ENCODE results near the gene SF1.

The SF1 gene

DNA sequence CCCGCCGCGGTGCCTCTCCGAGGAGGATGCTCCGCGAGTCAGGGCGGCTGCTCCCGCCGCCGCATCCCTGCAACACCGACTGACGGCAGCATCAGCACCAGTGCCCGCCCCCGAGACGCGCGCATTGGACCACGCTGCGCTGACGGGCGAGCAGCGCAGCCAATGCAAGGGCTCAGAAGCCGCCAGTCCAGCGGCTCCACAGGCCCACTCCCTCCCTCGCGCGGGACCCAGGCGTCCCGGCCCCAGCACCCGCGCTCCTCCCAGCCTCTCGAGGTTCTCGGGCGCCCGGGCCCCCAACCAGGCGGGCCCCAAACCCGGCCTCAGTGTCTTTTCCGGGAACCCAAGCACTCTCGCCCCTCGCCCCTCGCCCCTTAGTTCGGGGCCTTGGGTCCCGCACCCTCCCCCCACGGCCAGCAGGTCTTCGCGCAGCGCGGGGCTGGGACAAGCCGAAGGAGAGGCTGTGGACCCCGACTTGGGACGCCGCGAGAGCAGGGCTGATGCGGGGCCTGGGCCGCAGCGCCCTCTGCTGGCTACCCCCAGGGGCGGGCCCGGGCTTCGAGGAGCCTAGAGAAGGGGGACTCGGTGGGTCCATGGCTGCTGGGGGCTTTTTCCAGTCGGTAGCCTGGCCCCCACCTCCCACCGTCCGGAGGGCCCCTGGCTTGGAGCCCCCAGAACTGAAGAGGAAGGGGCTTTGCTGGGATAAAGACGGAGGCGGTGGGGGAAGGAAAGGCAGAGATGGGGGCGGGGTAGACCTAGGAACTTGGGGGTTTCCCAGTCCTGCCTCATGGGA, 55.0 kb downstream of the SF1 start, which contains the start of gene NRXN2:
Gene NRXN2, minus strand, starts transcription at position 81 of the 790 bp plus-strand sequence. CDS start 9,498 bp downstream, outside the sequence.
- DNase-seq: peak; percentile 79 to 90

DNA sequence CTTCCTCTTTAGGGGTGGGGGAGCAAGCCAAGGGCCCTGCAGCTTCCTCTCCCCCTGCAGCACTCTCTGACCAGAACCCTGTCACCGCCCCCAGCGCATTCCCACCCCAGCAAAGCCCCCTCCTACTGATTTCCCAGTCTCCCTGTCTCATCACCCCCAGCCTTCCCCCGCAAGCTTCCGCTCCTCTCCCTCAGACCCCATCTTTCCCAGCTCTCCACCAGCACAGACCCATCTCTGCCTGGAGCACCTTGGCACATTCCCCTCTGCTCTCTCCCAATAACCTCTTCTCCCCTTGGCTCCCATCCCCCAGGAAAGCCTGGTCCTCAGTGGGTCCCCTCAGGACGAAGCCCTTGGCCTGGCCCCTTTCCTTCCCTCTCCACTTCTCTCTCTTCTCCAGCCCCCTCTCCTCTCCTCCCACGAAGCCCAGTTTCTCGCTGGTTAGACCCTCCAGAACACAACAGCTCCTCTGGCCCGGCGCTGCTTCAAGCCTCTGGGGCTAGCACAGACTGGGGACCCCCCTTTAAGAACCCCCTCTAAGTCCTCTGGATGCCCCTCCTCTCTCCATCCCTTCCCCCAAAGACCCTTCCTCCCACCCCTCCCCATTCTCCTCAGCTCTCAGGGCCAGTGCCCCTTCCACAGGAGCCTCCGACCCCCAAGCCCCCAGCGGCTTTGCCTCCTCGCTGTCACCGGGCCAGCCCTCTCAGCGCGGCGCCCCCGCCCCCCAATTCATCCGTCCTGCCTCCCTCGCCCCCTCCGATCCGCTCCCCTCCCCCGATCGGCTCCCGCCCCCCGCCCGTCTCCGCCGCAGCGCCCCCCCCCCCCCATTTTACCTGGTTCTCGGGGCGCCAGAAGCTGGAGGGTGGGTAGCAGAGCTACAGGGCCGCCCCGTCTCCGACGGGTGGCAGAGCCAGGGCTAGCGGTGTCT, 55.9 kb downstream of the SF1 start:
- no peak for DNase-seq

DNA sequence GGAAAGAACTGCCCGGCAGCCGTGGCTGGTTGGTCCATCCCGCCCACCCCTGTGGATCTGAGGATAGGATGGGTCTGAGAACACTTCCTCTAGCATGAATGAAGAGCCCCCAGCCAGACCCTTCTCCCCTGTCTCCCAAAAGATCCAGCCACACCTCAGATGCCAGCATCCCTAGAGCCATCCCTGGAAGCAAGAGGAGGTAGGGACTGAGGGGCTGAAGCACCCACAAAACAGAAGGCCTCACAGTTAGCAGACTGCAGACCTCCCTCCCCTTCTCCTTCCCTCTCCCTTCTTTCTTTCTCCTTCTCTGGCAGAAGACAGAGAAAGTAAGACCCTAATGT, 57.0 kb downstream of the SF1 start:
- no peak for DNase-seq

GRCh38 chr11:64720640-64721358, 57.5 kb downstream of the SF1 start:
- peak in 1 of 2 experiments; percentile 14 for DNase-seq

DNA sequence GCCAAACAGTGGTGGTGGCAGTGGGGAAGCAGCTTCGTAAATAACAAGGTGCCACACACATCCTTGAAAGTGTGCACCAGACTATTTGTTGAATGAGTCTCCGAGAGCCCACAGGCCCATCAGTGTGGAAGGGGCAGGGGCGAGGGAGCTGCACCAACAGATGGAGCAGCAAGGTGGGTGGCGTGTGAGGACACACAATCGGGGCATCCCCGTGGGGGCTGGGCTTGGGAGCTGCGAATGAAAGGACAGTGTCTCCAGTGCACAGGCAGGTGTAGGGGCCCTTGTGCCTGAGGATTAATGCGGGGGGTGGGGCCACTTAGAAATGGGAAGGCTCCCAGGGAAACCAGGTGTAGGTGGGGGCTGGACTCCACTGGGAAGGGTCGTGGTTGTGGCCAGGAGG, 58.2 kb downstream of the SF1 start:
- no peak for DNase-seq

DNA sequence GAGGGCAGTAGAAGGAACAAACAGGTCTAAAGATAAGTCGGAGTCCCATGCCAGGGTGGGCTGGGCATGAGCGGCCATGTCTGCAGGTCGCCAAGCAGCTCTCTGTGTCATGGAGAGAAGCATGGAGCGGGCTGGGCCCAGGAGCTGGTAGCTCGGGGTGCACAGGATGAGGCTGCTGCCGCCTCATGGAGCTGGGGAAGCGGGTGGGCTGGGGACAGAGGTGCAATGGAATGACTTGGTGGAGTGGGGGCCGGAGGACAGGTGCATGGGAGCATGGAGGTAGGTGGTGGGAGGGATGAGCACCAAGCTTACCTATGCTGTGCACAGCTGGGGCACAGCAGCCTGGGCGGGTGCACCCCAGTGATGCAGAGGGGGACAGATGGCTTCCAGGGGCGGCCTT, 58.9 kb downstream of the SF1 start:
- no peak for DNase-seq

- DNase-seq: no peak
These were observed 59.6 kb downstream of the SF1 start for GRCh38 chr11:64718780-64719124.

GRCh38 chr11:64718084-64718779, 60.1 kb downstream of the SF1 start:
- DNase-seq: no peak

DNA sequence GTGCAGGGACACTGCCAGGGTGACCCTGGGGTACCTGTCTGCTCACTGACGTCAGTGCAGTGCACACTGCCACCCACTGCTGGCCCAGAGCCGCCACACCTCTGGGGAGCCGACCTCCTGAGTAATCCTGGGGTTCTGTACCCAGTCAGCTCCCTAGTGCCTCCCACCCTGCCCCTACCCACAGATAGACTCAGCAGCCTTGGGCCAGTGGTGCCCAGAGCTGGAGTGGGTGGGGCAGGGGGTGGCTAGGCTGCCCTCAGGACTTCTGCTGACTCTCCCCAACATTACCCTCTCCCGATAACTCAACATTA, 61.1 kb downstream of the SF1 start:
- DNase-seq: no peak

GRCh38 chr11:64716473-64717267, 61.7 kb downstream of the SF1 start:
- DNase-seq: no peak

DNA sequence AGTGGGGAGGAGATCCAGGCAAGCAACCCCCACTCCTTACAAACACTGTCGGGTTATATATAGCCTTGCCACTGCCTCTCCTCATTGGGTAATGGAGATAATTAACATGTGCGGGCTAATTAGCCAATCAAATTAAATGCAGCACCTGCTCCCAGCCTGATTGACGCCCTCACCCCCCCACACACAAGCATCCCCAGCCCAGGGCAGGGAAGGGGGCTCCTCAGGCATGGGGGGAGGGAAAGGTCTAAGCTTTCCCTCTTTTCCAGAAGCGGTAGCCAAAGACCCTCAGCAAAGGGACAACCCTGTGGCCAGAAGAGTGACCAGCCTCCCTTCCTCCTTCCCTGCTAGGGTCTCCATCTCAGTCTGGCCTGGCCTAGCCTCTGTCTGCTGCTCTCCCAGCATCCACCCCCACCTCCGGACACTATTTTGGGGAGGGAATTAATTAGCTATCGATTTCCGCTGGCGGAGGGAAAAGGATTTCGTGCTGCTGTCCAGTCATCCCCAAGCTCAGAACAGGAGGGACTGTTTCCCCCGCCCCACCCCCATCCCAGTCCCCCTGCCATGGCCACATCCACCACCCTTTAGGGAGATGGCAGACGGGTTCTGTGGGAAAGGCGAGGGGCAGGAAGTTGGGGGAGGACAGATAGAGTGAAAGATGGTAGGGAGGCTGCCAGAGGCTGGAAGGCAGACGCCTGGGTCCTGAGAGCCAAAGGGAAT, 62.4 kb downstream of the SF1 start:
- no peak for DNase-seq

DNA sequence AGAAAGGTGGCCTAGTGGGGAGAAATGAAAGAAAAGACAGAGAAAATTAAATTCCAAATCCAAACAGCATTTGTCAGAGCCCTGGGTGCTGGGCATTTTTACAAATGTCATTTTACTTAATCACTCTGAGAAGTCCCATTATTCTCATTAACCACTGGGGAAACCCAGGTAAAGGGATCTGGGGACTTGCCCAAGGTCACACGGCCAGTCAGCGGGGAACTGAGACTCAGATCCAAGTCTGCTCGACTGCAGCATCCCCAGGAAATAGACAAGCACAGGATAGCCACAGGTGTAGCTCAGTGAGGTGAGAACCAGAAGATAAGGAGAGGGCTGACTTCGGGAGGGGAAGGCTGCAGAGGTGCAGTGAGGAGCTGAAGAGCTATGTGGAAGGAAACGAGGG, 63.2 kb downstream of the SF1 start:
- DNase-seq: no peak

- no peak for DNase-seq
These were observed 63.7 kb downstream of the SF1 start for GRCh38 chr11:64714666-64715065.

Data from NCI-H2081 (cell line).